Measurements from ENCODE around the gene ZNF41.
"Not testable (repeated sequence)": the region's sequence is repeated elsewhere in the genome, so short reads cannot be mapped to it uniquely, and the experiment has no call there.

Gene ZNF41

GRCh38 chrX:47515941-47516665 lies 33.1 kb upstream of the ZNF41 start:
- H3K27ac ChIP-seq = peak overlapping the region; percentile 82
- TF ChIP-seq CTCF (conservative IDR thresholded peaks at IDR 0.05; ENCODE audit: low read depth) = no peak

GRCh38 chrX:47514533-47515235 lies 31.7 kb upstream of the ZNF41 start:
- TF ChIP-seq CTCF (conservative IDR thresholded peaks at IDR 0.05; ENCODE audit: low read depth) = no peak
- H3K27ac ChIP-seq = peak overlapping the region; percentile 82
- POLR2A ChIA-PET (ENCODE audit: low non-redundant PET) = no interaction called here
- CTCF ChIA-PET = interaction anchor here (0.5 kb wide), 1 partner anchor 537 kb away, joined by 3 read pairs; no protein-coding TSS in a partner anchor
- peak; percentile 69 for DNase-seq (ENCODE audit: low spot score)

More at GRCh38 chrX:47515941-47516665, 33.1 kb upstream of the ZNF41 start:
- peak; percentile 17 for DNase-seq (ENCODE audit: low spot score)
- ChIA-PET POLR2A (ENCODE audit: low non-redundant PET) (no interaction called here), CTCF (interaction anchor here (0.6 kb wide), 1 partner anchor 612 kb away, joined by 3 read pairs; no protein-coding TSS in a partner anchor)

- POLR2A ChIA-PET (ENCODE audit: low non-redundant PET); DNase-seq (ENCODE audit: low spot score): not testable (repeated sequence)
- CTCF ChIA-PET = interaction anchor here (0.6 kb wide), 1 partner anchor 55 kb away, joined by 3 read pairs; no protein-coding TSS in a partner anchor
- peak overlapping the region; percentile 68 for H3K27ac ChIP-seq
Observed at GRCh38 chrX:47513034-47513965, 30.3 kb upstream of the ZNF41 start.

- H3K27ac ChIP-seq; DNase-seq (ENCODE audit: low spot score); POLR2A ChIA-PET (ENCODE audit: low non-redundant PET); CTCF ChIA-PET: not testable (repeated sequence)
Observed at GRCh38 chrX:47512383-47512782, 29.4 kb upstream of the ZNF41 start.

GRCh38 chrX:47507153-47507867 lies 24.3 kb upstream of the ZNF41 start:
- ChIA-PET POLR2A (ENCODE audit: low non-redundant PET) (no interaction called here), CTCF (no interaction called here)
- no peak overlapping the region for H3K27ac ChIP-seq
- no peak for TF ChIP-seq CTCF (conservative IDR thresholded peaks at IDR 0.05; ENCODE audit: low read depth)
- DNase-seq (ENCODE audit: low spot score) = no peak

- DNase-seq (ENCODE audit: low spot score) = no peak
- POLR2A ChIA-PET (ENCODE audit: low non-redundant PET) = no interaction called here
- CTCF ChIA-PET = no interaction called here
- TF ChIP-seq CTCF (conservative IDR thresholded peaks at IDR 0.05; ENCODE audit: low read depth) = no peak
- peak overlapping the region; percentile 90 for H3K27ac ChIP-seq
Observed at GRCh38 chrX:47503151-47503550, 20.1 kb upstream of the ZNF41 start.
